DMS79 treated with DMSO at 0.1 percent for 48 hours (cell line): ENCODE results near the gene PRKAG1.

Source experiments
- DNase-seq: peaks from one replicate; lab custom pipeline; 2025; lab: John Stamatoyannopoulos, UW

Gene PRKAG1

DNA sequence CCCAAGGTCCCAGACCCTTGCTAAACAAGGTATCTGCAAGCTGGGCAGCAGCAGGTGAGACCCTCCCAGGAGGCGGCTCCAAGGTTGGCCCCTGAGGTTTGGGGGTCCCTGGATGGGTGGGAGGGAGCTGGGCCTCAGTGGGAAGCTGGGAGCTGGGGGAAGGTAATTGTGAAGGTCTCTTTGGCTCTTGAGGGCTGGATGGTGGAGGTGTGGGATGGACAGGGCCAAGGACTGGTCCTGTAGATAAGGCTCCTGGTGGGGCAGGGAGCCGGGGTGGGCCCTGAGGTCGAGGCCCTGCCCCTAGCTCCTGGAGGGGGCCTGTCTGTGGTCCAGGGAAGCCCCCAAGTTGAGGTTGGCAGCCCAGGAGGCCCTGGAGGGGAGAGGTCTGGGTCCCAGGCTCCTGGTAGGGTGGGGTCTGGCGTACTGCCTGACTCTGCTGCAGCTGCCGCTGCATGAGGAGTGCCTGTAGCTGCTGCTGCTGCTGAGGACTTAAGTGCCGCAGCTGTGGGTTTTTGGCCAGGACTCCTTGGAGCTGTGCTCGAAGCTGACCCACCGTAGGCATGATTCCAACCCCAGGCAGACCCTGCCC is 13.1 kb upstream of the PRKAG1 start:
- DNase-seq, result no peak

DNA sequence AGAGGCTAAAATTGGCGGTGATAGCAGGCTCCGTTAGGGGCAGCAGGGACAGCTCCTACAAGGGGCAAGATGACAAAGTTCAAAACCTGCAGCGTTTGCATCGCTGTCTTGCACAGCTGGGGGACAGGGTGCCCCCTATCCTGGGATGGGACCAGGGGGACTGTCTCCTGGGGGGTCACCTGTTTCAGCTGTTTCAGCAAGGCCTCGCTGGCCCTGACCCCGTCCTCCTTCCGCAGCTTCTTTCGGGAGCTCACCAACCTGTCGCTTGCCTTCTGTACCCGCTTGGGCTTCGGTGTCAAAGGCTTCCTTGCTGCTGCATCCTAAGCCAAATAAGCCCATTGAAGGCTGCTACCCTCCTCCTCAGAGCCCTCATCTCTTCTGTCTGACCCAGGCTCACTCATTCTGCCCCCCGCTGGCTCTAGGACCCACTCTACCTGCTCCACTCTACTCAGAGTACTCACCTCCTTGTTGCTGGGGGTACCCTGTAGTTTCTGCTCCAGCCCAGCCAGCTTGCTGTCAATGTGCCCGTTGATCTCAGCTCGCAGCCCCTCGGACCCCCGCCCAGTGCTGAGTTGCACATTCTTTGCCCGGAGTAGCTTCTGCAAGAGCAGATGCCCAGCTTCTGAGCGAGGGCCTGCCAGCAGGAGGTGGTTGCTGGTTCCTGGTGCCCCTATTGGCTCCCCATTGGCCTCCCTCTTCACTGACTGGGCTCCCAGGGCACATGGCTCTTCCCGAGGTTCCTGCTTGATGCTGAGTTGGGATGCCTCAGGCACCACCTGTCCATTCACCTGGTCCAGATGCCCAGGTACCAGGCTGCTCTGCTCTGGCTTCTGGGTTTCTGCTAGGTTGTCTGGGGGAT is 12.4 kb upstream of the PRKAG1 start:
- DNase-seq, result no peak

DNA sequence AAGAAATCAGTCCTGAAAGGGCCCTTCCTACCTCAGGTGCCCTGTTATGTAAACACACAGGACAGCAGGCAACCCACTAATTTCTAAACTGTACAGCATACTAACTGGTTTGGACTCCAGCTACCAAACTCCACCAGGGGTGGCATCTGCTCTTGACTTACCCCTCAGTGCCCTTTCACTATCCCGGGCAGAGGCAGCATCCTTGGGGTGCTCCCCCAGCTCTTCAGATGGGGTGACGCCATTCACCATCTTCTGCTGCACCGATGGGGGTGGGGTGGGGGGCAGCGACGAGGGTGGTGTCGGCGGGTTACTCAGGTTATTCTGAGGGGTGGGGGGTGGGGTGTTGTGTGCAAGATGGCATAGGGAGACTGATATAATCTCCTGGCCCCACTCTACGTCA is 11.5 kb upstream of the PRKAG1 start:
- no peak for DNase-seq

DNA sequence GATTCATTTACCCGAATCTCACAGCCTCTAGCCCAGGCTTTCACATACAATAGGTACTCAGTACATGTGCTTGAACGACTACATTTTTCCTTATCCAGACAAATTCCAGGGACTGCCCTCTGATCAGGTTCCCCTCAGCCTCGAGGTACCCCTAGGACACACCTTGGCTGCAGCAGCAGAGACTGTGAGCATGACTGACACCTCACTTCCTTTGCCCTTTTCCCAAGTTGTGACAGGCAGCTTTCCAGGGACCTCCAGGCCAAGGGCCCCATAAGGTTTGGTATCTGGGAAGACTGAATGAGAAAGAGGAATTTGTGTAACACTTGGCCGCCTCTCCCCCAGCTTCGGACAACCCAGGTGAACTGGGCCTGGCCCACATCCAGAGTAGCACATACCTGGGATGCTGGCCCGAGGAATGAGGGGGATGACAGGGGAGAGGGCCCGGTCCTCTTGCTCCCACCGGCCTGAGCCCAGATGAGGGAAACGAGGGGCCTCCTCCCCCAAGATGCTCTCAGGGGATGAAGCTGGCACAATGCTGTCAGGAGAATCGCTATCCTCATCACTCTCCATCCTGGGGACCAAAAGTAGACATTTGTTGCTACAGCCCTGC is 10.2 kb upstream of the PRKAG1 start:
- no peak for DNase-seq

DNA sequence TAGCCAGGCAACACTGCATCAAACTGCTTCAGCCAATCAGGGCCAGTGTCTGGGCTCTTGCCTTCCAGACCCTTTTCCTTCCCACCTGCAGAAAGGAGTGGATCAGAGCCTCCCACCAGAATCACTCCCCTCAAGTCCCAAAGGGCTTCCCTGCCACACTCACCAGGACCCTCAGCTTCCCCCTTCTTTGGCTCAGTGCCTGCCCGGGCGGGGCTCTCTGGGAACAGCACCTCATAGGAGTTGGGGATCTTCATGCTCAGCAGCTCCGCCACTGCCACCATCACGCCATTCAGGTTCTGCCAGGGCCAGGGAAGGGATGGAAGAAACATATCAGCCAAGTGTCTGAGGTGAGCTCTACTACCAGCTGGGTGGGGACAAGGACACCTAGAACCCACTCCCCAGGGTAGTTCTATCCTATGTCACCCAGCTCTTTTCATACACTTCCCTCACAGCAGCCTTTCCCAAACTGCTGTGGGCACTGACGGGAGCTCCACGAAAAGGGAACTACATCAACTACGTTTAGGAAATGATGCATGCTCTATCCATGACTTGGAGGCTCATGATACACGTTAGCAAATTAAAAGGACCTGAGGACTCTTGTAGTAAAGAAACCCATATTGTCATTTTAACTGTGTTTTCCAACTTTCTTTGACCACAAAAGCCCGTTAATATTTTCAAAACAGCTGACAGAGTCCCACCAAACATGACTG is 9.4 kb upstream of the PRKAG1 start:
- DNase-seq, result no peak

DNA sequence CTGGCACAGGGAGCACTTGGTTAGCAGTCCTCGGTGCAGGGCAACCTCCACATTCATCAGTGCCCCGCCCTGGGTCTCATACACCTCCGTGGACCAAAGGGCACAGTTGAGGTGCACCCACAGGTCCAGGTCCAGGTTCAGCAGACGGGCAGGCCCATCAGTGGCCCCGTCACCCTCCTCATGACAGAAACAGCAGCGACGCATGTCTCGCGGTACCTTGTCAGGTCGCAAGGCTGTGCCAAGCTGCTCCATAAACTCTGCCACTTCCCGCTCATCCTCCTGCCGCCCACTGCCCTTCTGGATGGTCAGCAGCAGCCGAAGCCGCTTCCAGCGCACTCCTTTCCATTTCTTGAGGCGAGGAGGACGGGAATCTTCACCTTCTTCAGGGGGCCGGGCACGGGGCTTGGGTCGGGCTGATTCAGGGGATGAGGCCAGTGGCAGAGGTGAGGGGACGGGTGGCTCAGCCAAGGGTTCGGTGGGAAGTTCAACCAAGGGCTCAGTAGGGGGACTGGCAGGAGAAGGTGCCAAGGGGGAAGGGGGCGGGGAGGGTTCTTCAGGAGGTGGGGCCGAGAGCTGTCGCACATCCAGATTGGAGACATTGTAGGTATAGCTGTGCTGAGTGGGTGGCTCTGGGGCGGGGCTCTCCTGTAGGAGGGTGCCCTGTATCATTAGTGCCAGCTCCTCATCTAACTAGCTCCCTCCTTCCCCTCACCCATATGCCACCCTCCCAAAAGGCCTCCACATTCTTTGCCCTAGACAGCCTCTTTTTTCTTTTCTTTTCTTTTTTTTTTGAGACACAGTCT is 8.3 kb upstream of the PRKAG1 start:
- no peak for DNase-seq

GRCh38 chr12:49026101-49026500 is 7.5 kb upstream of the PRKAG1 start:
- no peak for DNase-seq

DNA sequence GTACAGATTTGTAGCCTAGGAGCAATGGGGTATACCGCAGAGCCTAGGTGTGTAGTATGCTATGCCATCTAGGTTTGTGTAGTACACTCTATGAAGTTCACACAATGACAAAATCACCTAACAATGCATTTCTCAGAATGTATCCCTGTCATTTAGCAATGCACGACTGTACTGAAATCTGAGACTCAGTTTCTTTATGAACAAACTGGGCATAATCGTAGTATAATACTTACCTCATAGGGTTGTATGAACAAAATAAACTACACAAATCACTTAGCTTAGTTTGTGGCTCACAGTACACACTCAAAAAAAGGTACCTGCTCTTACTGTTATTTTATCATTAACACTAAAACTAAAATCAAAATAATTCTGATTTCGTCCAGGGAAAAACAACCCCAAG is 6.9 kb upstream of the PRKAG1 start:
- no peak for DNase-seq

- DNase-seq, result no peak
Measured at GRCh38 chr12:49024543-49024942, 6.0 kb upstream of the PRKAG1 start.

DNA sequence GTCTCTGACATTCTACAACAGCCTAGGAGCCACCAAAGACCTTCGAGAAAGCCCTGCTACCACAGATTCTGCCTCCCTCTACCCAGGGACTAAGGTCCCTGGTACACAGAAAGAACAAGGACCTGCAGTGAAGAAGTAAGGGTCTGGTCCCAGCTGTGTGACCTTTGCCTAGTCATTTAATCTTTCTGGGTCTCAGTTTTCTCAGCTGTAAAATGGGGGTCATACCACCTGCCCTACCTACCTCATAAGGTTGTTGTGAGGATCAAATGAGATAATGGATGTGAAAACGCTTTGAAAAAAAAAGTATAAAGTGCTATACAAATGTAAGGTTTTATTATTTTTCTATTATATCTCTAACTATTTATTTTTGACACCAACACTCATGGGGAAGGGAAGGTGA is 5.2 kb upstream of the PRKAG1 start:
- no peak for DNase-seq

DNA sequence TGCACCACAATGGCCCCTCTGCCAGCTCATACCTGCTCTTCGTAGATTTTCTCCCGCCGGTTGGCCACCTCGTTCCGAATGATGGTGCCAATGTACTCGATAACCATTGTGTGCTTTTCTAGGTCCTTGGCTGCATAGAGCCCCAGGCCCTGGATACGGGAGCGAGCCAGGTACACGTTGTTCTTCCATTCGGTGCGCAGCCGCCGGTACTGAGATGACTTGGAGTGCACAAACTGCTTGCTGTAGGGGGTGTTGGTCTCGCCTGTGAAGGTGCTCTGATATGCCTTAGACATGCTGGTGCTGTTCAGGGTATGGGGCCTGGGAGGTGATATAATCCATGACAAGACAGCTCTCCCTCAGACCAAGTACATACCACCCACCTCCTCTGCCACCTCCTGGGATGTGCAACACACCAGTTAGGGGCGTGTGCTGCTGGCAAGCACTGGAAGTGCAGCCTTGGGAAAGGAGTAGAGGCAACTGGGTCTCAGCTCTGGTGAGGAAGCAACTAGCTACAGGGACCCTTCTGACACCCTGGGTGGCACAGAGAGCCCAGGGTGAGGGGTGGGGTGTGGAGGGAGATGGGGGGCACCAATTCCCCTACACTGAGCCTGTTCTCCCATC is 4.1 kb upstream of the PRKAG1 start:
- DNase-seq, result no peak

- DNase-seq, result no peak
Measured at GRCh38 chr12:49021292-49021915, 2.8 kb upstream of the PRKAG1 start.

DNA sequence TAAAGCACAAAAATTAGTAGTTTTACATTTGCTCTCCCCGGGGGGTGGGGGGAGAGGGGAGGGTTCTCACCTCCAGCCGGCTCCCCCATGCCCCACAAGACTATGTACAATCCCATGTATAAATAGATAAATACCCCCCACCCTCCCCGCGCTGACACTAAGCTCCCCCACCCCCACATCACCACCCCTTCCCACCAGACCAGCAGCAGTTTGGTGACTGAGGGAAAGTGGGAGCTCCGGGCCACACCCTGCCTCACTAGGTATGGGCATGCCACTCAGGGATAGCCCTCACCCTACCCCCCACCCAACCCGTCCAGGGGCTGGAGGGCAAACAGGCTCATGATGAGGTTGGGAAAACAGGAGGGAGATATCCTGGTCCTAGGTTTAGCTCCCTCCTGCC is 1.9 kb upstream of the PRKAG1 start:
- DNase-seq, result no peak

DNA sequence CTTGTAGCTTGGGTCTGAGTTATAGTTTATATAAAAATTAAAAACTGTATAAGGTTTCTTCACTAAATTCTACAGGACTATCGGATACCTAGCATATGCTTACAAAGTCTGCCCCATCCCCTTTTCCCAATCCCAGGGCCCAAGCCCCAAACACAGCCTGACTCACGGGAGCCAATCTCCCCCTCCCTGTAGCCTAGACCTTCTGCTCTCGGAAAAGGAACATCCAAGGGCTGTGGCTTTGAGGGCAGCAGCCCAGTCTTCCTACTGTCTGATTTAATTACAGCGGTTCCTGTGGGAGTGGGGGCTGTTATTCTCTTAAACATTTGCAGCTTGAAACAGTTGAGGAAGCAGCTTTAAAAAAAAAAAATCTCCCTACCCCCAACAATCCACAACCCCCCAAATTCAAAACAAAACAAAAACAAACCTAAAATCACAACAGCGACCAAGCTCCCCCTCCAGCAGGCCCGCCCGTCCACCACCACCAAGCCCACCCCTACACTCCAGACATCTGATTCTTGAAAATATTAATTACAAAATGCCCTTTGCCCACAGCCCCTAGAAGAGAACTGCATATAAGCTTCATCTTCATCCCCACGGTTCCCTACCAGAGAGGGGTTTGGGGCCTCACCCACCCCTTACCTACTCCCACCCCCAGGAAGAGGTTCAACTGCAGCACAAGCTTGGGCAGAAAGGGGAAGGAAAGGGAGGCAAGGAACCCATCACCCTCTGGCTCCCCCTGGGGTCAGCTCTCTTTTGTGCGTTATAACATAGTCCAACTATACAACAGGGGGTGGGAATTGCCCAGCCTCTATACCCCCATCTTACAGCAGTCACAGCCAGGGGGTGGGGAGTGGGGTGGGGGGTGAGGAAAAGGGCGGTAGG is 1.1 kb upstream of the PRKAG1 start:
- DNase-seq, result peak; percentile 7

DNA sequence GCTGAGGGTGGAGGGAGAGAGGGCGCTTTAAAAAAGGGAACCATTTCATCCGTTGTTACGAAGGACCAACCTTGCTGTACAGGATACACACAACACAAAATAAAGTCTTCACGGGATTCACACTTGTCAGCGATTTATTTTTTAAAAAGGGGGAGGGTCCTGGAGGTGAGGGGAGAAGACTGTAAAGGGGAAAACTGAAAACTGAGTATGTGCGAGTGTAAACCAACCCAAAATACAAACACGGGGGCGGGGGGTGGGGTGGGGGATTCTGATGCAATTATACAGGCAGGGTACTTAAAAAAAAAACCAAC is 499 bp upstream of the PRKAG1 start:
- DNase-seq, result no peak

GRCh38 chr12:49017891-49018260 is 700 bp downstream of the PRKAG1 start:
- DNase-seq, result no peak

- DNase-seq, result no peak
Measured at GRCh38 chr12:49015196-49015595, 3.4 kb downstream of the PRKAG1 start.

DNA sequence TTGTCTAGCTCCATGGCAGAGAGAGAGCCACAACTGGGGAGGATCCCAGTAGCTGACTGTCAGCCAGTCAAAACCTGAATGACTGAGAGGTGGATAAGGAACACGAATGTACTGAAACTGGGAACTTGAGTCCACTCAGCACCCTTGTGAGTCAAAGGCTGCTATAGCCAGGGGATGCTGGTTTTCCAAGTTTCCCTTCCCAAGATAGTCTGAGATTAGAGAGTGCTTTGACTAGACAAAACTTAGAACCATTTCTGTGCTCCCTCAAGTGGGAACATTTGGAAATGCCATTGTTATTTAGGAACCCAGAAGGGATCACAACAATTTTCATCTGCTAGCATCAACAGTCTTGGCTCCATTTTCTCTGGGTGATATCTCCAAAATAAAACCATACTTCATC is 4.0 kb downstream of the PRKAG1 start:
- no peak for DNase-seq

GRCh38 chr12:49013428-49013827 is 5.1 kb downstream of the PRKAG1 start:
- no peak for DNase-seq

DNA sequence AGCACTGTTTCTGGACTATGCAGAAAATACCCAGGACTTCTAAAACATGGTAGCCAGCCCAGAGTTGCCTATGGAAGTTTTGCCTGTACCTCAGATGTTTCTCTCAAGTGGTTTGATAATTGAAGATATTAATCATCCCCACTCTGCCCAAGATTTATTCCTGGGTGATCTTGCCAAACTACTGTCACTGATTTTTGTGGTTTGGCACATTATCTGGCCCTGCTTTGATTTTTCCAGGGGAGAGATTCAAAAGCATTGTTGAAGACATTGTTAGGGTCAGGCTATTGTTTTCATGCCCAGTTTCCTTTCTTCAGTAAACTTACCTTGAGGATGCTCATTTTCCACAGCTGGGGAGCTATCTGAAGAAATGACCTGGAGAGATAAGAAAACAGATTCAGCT is 5.8 kb downstream of the PRKAG1 start:
- no peak for DNase-seq
